K562 (cell line): ENCODE data around the gene PAGE1. TPM values are rescaled to one million over a fixed set of nuclear protein-coding genes. Genes with fewer than 3 reads are reported as not detected.

ENCODE experiments used
- HNRNPH1 ChIP-seq: fragments of 200-400 bp; formaldehyde crosslinking; optimal IDR thresholded peaks from 2 replicates; pipeline ENCODE3; 2017; ENCODE audit warnings: low read depth, mild to moderate bottlenecking, low read length, moderate library complexity
- NR4A1 ChIP-seq, 2 experiments: fragments of 250-450 bp in 1 of 2; fragments of 450-650 bp in 1 of 2; sonication (Bioruptor Pico) in 1 of 2; IDR thresholded peaks; 2 replicates each; pipeline versions ENCODE4 v1.4.0 to v1.6.1; 2016 to 2020; ENCODE audit warnings: mild to moderate bottlenecking in 2 of 2, missing compliant biosample characterization in 1 of 2, missing genetic modification characterization in 1 of 2, moderate library complexity in 1 of 2
- PHB2 ChIP-seq: fragments of 450-650 bp; IDR thresholded peaks from 2 replicates; pipeline ENCODE4 v1.6.1; 2017; ENCODE audit warnings: low read depth
- POLR3A ChIP-seq: IDR thresholded peaks from 2 replicates; pipeline ENCODE4 v1.6.1; 2011; ENCODE audit warnings: borderline replicate concordance, mild to moderate bottlenecking, moderate library complexity; ENCODE audit not compliant: insufficient read length, insufficient read depth; ENCODE audit errors: extremely low read depth
- PTTG1 ChIP-seq: fragments of 450-650 bp; IDR thresholded peaks from 2 replicates; pipeline ENCODE4 v1.6.1; 2016; ENCODE audit warnings: low read depth, mild to moderate bottlenecking, missing genetic modification characterization, missing compliant biosample characterization
- RBM17 ChIP-seq: fragments of 200-400 bp; formaldehyde crosslinking; IDR thresholded peaks from 2 replicates; pipeline ENCODE4 v1.6.1; 2017; ENCODE audit warnings: low read depth, mild to moderate bottlenecking, low read length, borderline replicate concordance
- RBM22 ChIP-seq: fragments of 200-400 bp; formaldehyde crosslinking; IDR thresholded peaks from 2 replicates; pipeline ENCODE4 v1.6.1; 2018; ENCODE audit warnings: low read length, low read depth; ENCODE audit not compliant: poor library complexity, severe bottlenecking
- RREB1 ChIP-seq: fragments of 250-450 bp; sonication (Bioruptor Pico); IDR thresholded peaks from 2 replicates; pipeline ENCODE4 v1.4.0; 2020
- SMAD4 ChIP-seq: fragments of 250-450 bp; sonication (Bioruptor Pico); conservative IDR thresholded peaks from 2 replicates; pipeline ENCODE4 v1.8.0; 2021; ENCODE audit warnings: inconsistent platforms, mild to moderate bottlenecking, moderate library complexity
- TFAP4 ChIP-seq: sonication (generic); formaldehyde crosslinking; IDR thresholded peaks from 2 replicates; pipeline ENCODE4 v1.8.0; 2022; ENCODE audit warnings: missing genetic modification reagents, mild to moderate bottlenecking, moderate library complexity, borderline replicate concordance
- TRIM24 ChIP-seq, 2 experiments: fragments of 450-650 bp; IDR thresholded peaks; 2 replicates each; pipeline ENCODE4 v1.6.1; 2016
- XRCC4 ChIP-seq: IDR thresholded peaks from one replicate; pipeline ENCODE4 v1.6.1; 2011; ENCODE audit not compliant: insufficient read depth, insufficient read length; ENCODE audit errors: extremely low read depth
- ZFPM2 ChIP-seq: fragments of 250-450 bp; sonication (Bioruptor Pico); IDR thresholded peaks from 2 replicates; pipeline ENCODE4 v1.5.1; 2022; ENCODE audit warnings: mild to moderate bottlenecking
- ZKSCAN1 ChIP-seq: fragments of 150-350 bp; IDR thresholded peaks from 2 replicates; pipeline ENCODE4 v1.6.1; 2016; ENCODE audit warnings: low read depth, low read length
- ZNF12 ChIP-seq: sonication (generic); formaldehyde crosslinking; IDR thresholded peaks from 2 replicates; pipeline ENCODE4 v1.4.0; 2020; ENCODE audit warnings: mild to moderate bottlenecking, missing genetic modification reagents
- ZNF3 ChIP-seq: fragments of 250-450 bp; sonication (Bioruptor Pico); IDR thresholded peaks from 2 replicates; pipeline ENCODE4 v1.5.0; 2021; ENCODE audit warnings: mild to moderate bottlenecking, moderate library complexity
- ZNF766 ChIP-seq: fragments of 200-800 bp; sonication (Bioruptor generic); conservative IDR thresholded peaks from 2 replicates; pipeline ENCODE4 v1.6.1; 2016; ENCODE audit warnings: missing genetic modification characterization, missing compliant biosample characterization
- polyA plus RNA-seq, 8 experiments: library from polyadenylated mRNA; depleted of rRNA in 4 of 8; stranded (reverse) in 5 of 8; unstranded in 3 of 8; fragments of >200 nt; fragmentation: Nextera tagmentation in 2 of 8; fragmentation: Illumina TruSeq in 1 of 8; extraction: Ambion mirVana in 2 of 8; extraction: Trizol in 1 of 8; gene quantifications; 2 replicates each; pipeline versions ENCODE4 v1.2.1 to v1.2.3, GENCODE V29; 2011 to 2014; ENCODE audit warnings: inconsistent platforms in 1 of 8, missing spikeins in 1 of 8
- total RNA-seq, 7 experiments: library from RNA; depleted of rRNA in 6 of 7; stranded (reverse); fragments of >200 nt in 6 of 7; fragmentation: Illumina TruSeq in 2 of 7; extraction: Trizol in 2 of 7; gene quantifications; 2 replicates each; pipeline versions ENCODE4 v1.2.1 to v1.2.3, GENCODE V29; 2011 to 2021; ENCODE audit warnings: low replicate concordance in 1 of 7
- TF ChIP-seq, protein P1 (sequence below): fragments of 450-650 bp; IDR thresholded peaks from 2 replicates; pipeline ENCODE4 v1.6.1; 2016; ENCODE audit warnings: mild to moderate bottlenecking

The PAGE1 gene
- total and polyA plus RNA-seq, 9 of the 15 experiments (the other 6 are each of a cell fraction or from before 2014, with no cell fraction given), result 43.5 to 520 (median 123) TPM

- TF ChIP-seq ZFPM2 (CRISPR knock-in tag), result no peak
- TF ChIP-seq XRCC4, result no peak
- TF ChIP-seq NR4A1 (CRISPR knock-in tag; IDR thresholded peaks at IDR 0.05), result no peak
- no peak for TF ChIP-seq NR4A1 (tag; IDR thresholded peaks at IDR 0.05)
- no peak for TF ChIP-seq POLR3A
- peak; percentile 47; the same call in 1 of the 2 replicates for TF ChIP-seq SMAD4 (CRISPR knock-in tag)
- TF ChIP-seq PHB2, result no peak
- TF ChIP-seq TRIM24 (IDR thresholded peaks at IDR 0.05), result 0 out of 4 replicates have a peak, but pooled peaks of 1 of the 2 experiments have one; percentile 32
- no peak for TF ChIP-seq ZKSCAN1
- TF ChIP-seq RBM17, result no peak
- TF ChIP-seq, protein P1, sequence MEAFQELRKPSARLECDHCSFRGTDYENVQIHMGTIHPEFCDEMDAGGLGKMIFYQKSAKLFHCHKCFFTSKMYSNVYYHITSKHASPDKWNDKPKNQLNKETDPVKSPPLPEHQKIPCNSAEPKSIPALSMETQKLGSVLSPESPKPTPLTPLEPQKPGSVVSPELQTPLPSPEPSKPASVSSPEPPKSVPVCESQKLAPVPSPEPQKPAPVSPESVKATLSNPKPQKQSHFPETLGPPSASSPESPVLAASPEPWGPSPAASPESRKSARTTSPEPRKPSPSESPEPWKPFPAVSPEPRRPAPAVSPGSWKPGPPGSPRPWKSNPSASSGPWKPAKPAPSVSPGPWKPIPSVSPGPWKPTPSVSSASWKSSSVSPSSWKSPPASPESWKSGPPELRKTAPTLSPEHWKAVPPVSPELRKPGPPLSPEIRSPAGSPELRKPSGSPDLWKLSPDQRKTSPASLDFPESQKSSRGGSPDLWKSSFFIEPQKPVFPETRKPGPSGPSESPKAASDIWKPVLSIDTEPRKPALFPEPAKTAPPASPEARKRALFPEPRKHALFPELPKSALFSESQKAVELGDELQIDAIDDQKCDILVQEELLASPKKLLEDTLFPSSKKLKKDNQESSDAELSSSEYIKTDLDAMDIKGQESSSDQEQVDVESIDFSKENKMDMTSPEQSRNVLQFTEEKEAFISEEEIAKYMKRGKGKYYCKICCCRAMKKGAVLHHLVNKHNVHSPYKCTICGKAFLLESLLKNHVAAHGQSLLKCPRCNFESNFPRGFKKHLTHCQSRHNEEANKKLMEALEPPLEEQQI, result no peak
- TF ChIP-seq ZNF12, result no peak
- no peak for TF ChIP-seq ZNF3 (CRISPR knock-in tag)
- no peak for TF ChIP-seq ZNF766 (CRISPR knock-in tag)
- no peak for TF ChIP-seq PTTG1 (tag)
- TF ChIP-seq RBM22, result no peak
- TF ChIP-seq HNRNPH1, result no peak
- no peak for TF ChIP-seq RREB1 (CRISPR knock-in tag)
- TF ChIP-seq TFAP4 (CRISPR knock-in tag), result no peak
These were observed 22.4 kb downstream of the PAGE1 start (continued) for GRCh38 chrX:49673394-49673793.
